SU-DHL-6 (cell line): ENCODE data around the gene SIAE.

Experiments
- EZH2phosphoT487 ChIP-seq: fragments of 200-600 bp; sonication (generic), shearing (Covaris generic); conservative IDR thresholded peaks from 2 replicates; pipeline ENCODE4 v1.6.1; 2018; ENCODE audit warnings: mild to moderate bottlenecking, antibody characterized with exemption, low read length, moderate library complexity, mixed read lengths
- TF ChIP-seq, protein P1 (sequence below): fragments of 200-600 bp; sonication (generic); IDR thresholded peaks from one replicate; pipeline ENCODE4 v1.5.1; 2017; ENCODE audit warnings: antibody characterized with exemption, mild to moderate bottlenecking, low read length, moderate library complexity; ENCODE audit not compliant: insufficient read depth, poor library complexity, severe bottlenecking

- TF ChIP-seq, protein P1, sequence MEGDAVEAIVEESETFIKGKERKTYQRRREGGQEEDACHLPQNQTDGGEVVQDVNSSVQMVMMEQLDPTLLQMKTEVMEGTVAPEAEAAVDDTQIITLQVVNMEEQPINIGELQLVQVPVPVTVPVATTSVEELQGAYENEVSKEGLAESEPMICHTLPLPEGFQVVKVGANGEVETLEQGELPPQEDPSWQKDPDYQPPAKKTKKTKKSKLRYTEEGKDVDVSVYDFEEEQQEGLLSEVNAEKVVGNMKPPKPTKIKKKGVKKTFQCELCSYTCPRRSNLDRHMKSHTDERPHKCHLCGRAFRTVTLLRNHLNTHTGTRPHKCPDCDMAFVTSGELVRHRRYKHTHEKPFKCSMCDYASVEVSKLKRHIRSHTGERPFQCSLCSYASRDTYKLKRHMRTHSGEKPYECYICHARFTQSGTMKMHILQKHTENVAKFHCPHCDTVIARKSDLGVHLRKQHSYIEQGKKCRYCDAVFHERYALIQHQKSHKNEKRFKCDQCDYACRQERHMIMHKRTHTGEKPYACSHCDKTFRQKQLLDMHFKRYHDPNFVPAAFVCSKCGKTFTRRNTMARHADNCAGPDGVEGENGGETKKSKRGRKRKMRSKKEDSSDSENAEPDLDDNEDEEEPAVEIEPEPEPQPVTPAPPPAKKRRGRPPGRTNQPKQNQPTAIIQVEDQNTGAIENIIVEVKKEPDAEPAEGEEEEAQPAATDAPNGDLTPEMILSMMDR = no peak
- TF ChIP-seq EZH2phosphoT487 = no peak
Measured at GRCh38 chr11:124639186-124639585, 34.4 kb downstream of the SIAE start.
